Smooth muscle cell (in vitro differentiated cells): ENCODE measurements around the gene CASP8. TPM values are rescaled to one million over a fixed set of nuclear protein-coding genes. Genes with fewer than 3 reads are reported as not detected.

Source experiments
- DNase-seq: peaks from one replicate; lab custom pipeline; 2025; ENCODE audit not compliant: unreplicated experiment; lab: John Stamatoyannopoulos, UW
- H2AFZ ChIP-seq: fragments of 200-600 bp; sonication (generic); 2 replicates; pipeline ENCODE4 v1.6.0; 2016; ENCODE audit warnings: antibody characterized with exemption, low read depth, mild to moderate bottlenecking
- H3F3A ChIP-seq: fragments of 200-600 bp; sonication (generic); 2 replicates; pipeline ENCODE4 v1.6.0; 2017; ENCODE audit warnings: antibody characterized with exemption, low read depth
- H3K27ac ChIP-seq: fragments of 200-600 bp; sonication (generic); 2 replicates; pipeline ENCODE4 v1.5.1; 2016; ENCODE audit warnings: low read depth, mild to moderate bottlenecking
- H3K27me3 ChIP-seq: fragments of 200-600 bp; sonication (generic); 2 replicates; pipeline ENCODE4 v1.6.1; 2016; ENCODE audit warnings: low read depth, mild to moderate bottlenecking
- H3K36me3 ChIP-seq: fragments of 200-600 bp; sonication (generic); 2 replicates; pipeline ENCODE4 v1.5.1; 2016; ENCODE audit warnings: low read depth
- H3K4me1 ChIP-seq: fragments of 200-600 bp; sonication (generic); 2 replicates; pipeline ENCODE4 v1.5.1; 2016; ENCODE audit warnings: low read depth
- H3K4me2 ChIP-seq: fragments of 200-600 bp; sonication (generic); 2 replicates; pipeline ENCODE4 v1.6.0; 2016; ENCODE audit warnings: mild to moderate bottlenecking
- H3K4me3 ChIP-seq: fragments of 200-600 bp; sonication (generic); 2 replicates; pipeline ENCODE4 v1.5.1; 2016; ENCODE audit warnings: mild to moderate bottlenecking
- H3K79me2 ChIP-seq: fragments of 200-600 bp; sonication (generic); 2 replicates; pipeline ENCODE4 v1.6.0; 2016; ENCODE audit warnings: low read depth, mild to moderate bottlenecking
- H3K9ac ChIP-seq: fragments of 200-600 bp; sonication (generic); 2 replicates; pipeline ENCODE4 v1.6.0; 2016; ENCODE audit warnings: low read depth
- H3K9me3 ChIP-seq: fragments of 200-600 bp; sonication (generic); replicated peaks from 2 replicates; pipeline ENCODE4 v1.5.1; 2016; ENCODE audit warnings: low read depth
- H4K20me1 ChIP-seq: fragments of 200-600 bp; sonication (generic); 2 replicates; pipeline ENCODE4 v1.6.0; 2016; ENCODE audit warnings: low read depth
- WGBS: methylation state at CpG from one replicate; pipeline ENCODE4 v1.1.7; 2016; ENCODE audit warnings: low lambda C conversion rate; 5-methylcytosine and 5-hydroxymethylcytosine counted together
- polyA plus RNA-seq: library from polyadenylated mRNA; unstranded; fragments of >200 nt; fragmentation: Nextera tagmentation; extraction: Ambion mirVana; gene quantifications from 2 replicates; pipeline ENCODE4 v1.2.1, GENCODE V29; 2016
- total RNA-seq: library from RNA; depleted of rRNA; stranded (reverse); fragments of >200 nt; gene quantifications from 2 replicates; pipeline ENCODE4 v1.2.3, GENCODE V29; 2014
- TF ChIP-seq, protein P1 (sequence below): fragments of 200-600 bp; sonication (generic); IDR thresholded peaks from 2 replicates; pipeline ENCODE4 v1.5.1; 2017; ENCODE audit warnings: borderline replicate concordance, mild to moderate bottlenecking, antibody characterized with exemption; ENCODE audit not compliant: insufficient read depth, poor library complexity, severe bottlenecking

Gene CASP8
- total and polyA plus RNA-seq, 2 experiments from 2014 or later: 5.7 to 12.9 TPM

DNA sequence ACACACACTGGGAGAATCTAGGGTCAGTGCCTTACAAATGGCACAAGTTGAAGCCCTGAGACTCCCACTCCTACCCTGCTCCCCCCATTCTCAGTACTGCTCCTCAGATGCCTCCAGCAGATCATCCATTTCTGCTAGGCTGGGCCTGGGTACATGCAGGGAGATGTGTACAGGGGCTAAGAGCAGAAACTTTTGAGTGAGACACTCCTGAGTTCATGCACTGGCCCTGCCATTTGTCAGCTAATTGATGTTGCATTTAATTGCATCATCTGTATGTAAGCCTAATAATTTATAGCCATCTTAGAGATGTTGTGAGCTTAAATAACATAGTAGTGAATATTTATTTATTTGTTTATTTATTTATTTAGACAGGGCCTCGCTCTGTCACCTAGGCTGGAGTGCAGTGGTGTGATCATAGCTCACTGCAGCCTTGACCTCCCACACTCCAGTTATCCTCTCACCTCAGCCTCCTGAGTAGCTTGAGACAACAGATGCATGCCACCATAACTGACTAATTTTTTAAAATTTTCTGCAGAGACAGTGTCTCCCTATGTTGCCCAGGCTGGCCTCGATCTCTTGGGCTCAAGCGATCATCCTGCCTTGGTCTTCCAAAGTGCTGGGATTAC lies 4.8 kb upstream of the CASP8 start:
- Histone ChIP-seq H3K79me2 (peaks cover 14% of the 10 kb centered on the region), H3K4me1 (no peaks in the 10 kb centered on the region), H2AFZ (no peak overlapping the region), H3K36me3 (no peaks in the 10 kb centered on the region), H3K27ac (no peak overlapping the region), H3F3A (no peaks in the 10 kb centered on the region), H3K9ac (no peak overlapping the region), H4K20me1 (no peaks in the 10 kb centered on the region), H3K4me3 (no peak overlapping the region), H3K4me2 (no peak overlapping the region), H3K27me3 (no peaks in the 10 kb centered on the region), H3K9me3 (no peaks in the 10 kb centered on the region)
- TF ChIP-seq, protein P1, sequence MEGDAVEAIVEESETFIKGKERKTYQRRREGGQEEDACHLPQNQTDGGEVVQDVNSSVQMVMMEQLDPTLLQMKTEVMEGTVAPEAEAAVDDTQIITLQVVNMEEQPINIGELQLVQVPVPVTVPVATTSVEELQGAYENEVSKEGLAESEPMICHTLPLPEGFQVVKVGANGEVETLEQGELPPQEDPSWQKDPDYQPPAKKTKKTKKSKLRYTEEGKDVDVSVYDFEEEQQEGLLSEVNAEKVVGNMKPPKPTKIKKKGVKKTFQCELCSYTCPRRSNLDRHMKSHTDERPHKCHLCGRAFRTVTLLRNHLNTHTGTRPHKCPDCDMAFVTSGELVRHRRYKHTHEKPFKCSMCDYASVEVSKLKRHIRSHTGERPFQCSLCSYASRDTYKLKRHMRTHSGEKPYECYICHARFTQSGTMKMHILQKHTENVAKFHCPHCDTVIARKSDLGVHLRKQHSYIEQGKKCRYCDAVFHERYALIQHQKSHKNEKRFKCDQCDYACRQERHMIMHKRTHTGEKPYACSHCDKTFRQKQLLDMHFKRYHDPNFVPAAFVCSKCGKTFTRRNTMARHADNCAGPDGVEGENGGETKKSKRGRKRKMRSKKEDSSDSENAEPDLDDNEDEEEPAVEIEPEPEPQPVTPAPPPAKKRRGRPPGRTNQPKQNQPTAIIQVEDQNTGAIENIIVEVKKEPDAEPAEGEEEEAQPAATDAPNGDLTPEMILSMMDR: no peak
- DNase-seq: no peak
- WGBS: 82% methylated on average over 3 of the region's 3 CpGs

DNA sequence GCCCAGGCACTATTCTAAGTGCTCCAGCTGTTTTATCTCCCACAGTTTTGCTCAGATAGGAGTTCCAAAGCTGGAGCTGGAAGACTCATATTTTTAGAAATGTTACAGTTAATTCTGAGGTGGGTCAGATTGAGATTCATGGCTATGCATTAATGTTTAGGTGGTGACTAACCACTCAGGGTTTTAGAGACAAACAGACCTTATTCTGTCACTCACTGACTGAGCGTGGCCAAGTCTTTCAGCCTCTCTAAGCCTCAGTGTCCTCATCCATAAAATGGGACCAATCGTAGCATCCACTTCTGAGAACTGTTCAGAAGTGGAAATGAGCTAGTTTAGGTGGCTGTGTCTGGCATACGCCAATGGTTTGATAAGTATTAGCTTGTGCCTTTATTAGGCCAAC lies 4.3 kb upstream of the CASP8 start:
- WGBS: 85% methylated on average over 3 of the region's 3 CpGs
- DNase-seq: no peak

DNA sequence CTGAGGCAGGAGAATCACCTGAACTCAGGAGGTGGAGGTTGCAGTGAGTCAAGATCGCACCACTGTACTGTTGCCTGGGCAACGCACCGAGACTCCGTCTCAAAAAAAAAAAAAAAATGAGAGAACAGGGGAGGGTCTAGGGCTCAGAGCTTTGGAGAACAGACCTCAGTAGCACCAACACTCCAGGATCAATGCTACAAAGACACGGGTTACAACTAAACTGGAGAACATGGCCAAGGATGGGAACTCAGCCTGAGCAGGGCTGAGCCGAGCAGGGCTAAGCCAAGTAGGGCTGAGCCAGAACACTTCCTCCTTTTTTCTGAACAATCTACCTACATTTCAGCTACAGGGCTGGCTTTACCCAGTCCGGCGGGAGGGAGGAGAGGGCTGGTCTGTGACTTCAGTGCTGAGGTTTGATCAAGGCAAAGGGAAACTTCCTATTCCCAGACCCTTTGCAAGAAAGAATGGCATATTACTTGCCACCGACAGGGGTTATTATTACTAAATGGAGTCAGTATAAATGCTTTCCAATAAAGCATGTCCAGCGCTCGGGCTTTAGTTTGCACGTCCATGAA lies 2.9 kb upstream of the CASP8 start:
- Histone ChIP-seq H3K4me1 (no peaks in the 10 kb centered on the region), H3K9ac (no peak overlapping the region), H2AFZ (peak overlapping the region; percentile 93), H3K4me2 (peak overlapping the region; percentile 92), H4K20me1 (no peaks in the 10 kb centered on the region), H3K27me3 (no peaks in the 10 kb centered on the region), H3K36me3 (no peaks in the 10 kb centered on the region), H3K27ac (peak overlapping the region; percentile 93), H3F3A (no peaks in the 10 kb centered on the region), H3K4me3 (peak overlapping the region; percentile 63), H3K9me3 (no peaks in the 10 kb centered on the region), H3K79me2 (peaks cover 19% of the 10 kb centered on the region)
- TF ChIP-seq, protein P1: no peak
- WGBS: 48% methylated on average over 12 of the region's 12 CpGs
- DNase-seq: no peak

More for the DNA sequence above, 4.3 kb upstream of the CASP8 start:
- no peak overlapping the region for H2AFZ ChIP-seq
- TF ChIP-seq, protein P1: no peak
- no peak overlapping the region for H3K27ac ChIP-seq
- H3K4me1 ChIP-seq: no peaks in the 10 kb centered on the region
- no peak overlapping the region for H3K4me3 ChIP-seq
- H3K36me3 ChIP-seq: no peaks in the 10 kb centered on the region
- H3K9me3 ChIP-seq: no peaks in the 10 kb centered on the region
- H4K20me1 ChIP-seq: no peaks in the 10 kb centered on the region
- H3K79me2 ChIP-seq: peaks cover 14% of the 10 kb centered on the region
- no peaks in the 10 kb centered on the region for H3K27me3 ChIP-seq
- no peak overlapping the region for H3K9ac ChIP-seq
- H3K4me2 ChIP-seq: no peak overlapping the region
- H3F3A ChIP-seq: no peaks in the 10 kb centered on the region
